Measurements from ENCODE around the gene ANKRD65.
"Not testable (repeated sequence)": the region's sequence is repeated elsewhere in the genome, so short reads cannot be mapped to it uniquely, and the experiment has no call there.

ANKRD65 gene

GRCh38 chr1:1397839-1398523 lies 23.1 kb downstream of the ANKRD65 start:
- DNase-seq (ENCODE audit: low spot score) (no peak), FAIRE-seq (no peak)

DNA sequence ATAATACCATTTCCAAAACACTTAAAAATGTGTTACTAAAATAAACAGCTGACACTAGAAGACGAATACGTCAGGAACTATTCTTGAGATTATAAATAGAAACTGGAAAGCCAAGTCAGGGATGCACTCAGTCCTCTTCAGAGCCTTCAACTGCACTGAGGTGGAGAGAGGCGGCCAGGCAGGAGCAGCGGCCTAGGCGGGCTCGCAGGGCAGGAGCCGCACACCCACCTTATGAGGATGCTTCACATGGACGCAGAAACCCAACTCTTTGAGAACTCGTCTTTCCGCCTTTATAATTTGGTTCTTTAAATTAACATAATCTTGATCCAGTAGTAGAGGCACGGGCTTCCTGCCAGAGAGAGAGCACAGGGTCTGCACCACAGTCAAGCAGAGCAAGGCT lies 25.9 kb downstream of the ANKRD65 start:
- FAIRE-seq (no peak), DNase-seq (ENCODE audit: low spot score) (no peak)

- DNase-seq (ENCODE audit: low spot score), result no peak
- no peak for FAIRE-seq
Measured at GRCh38 chr1:1394116-1394515, 27.0 kb downstream of the ANKRD65 start.

DNA sequence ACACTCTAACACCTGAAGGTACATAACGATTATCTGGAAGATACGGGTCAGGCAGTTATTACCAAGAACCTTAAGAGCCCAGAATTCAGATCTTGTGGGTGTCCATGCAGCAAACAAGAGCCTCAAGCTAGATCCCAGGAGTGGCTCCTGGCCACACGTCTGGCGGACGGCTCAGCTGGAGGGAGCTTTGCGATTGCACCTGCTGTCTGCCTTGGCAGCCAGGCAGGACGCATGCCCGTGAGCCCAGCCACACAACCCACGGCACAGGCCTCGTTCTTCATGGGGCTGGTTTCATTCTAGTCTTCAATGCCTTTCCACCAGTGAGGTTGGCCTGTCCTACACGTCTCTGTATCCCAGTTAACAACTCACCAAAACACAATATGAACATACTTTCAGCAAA lies 27.6 kb downstream of the ANKRD65 start:
- FAIRE-seq (no peak), DNase-seq (ENCODE audit: low spot score) (no peak)

GRCh38 chr1:1393014-1393413 lies 28.1 kb downstream of the ANKRD65 start:
- FAIRE-seq, result no peak
- DNase-seq (ENCODE audit: low spot score), result no peak

DNA sequence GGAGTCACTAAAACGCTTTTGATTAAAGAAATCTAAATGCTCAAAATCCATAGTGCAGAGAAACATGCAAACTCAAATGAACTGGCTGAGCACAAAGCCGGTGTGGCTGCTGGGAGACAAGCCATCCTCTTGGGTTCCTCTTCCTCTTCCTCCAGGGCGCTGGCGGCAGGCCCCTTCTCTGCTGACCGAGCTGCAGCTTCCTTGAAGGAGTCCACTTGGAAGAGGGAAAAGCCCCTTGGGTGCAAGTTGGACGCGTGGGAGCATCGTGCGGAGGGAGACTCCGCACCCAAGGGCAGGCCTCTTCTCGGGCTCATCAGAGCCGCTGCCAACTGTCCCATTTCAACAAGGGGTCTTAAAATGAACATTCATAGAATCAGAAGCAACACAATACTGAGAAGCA lies 29.9 kb downstream of the ANKRD65 start:
- FAIRE-seq, result no peak
- no peak for DNase-seq (ENCODE audit: low spot score)

- FAIRE-seq (no peak), DNase-seq (ENCODE audit: low spot score) (no peak)
Measured at GRCh38 chr1:1390675-1391074, 30.4 kb downstream of the ANKRD65 start.

- FAIRE-seq, result no peak
- DNase-seq (ENCODE audit: low spot score), result no peak
Measured at GRCh38 chr1:1388078-1388472, 33.0 kb downstream of the ANKRD65 start.

- FAIRE-seq, result no peak
- DNase-seq (ENCODE audit: low spot score), result no peak
Measured at GRCh38 chr1:1387098-1388077, 33.7 kb downstream of the ANKRD65 start.

DNA sequence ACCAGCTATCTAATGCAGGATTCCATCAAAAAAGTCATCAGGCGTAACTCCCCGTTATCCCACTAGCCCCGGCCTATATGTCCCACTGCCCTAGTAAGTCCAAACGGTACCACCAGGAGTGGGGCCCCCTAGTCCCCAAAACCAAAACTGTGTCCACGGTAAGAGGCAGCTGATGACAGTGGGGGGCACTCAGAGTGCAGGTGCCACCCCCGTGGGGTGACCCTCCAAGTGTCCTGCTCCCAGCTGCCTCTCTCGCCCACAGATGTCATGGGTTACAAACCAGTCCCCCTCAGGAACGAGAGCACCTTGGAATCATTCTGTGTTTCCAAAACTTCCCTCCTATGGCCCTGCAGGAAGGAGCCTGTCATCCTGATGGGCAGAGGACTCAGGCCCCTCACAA lies 35.1 kb downstream of the ANKRD65 start:
- DNase-seq (ENCODE audit: low spot score) (no peak), FAIRE-seq (no peak)

GRCh38 chr1:1385339-1385738 lies 35.7 kb downstream of the ANKRD65 start:
- not testable (repeated sequence) for FAIRE-seq; DNase-seq (ENCODE audit: low spot score)

GRCh38 chr1:1381294-1381693 lies 39.8 kb downstream of the ANKRD65 start:
- DNase-seq (ENCODE audit: low spot score), result no peak
- no peak for FAIRE-seq

- DNase-seq (ENCODE audit: low spot score), result no peak
- FAIRE-seq, result no peak
Measured at GRCh38 chr1:1380860-1381259, 40.2 kb downstream of the ANKRD65 start.

GRCh38 chr1:1377540-1378205 lies 43.4 kb downstream of the ANKRD65 start:
- DNase-seq (ENCODE audit: low spot score), result no peak

GRCh38 chr1:1376551-1377226 lies 44.4 kb downstream of the ANKRD65 start:
- DNase-seq (ENCODE audit: low spot score) (no peak), FAIRE-seq (no peak)

More at GRCh38 chr1:1377540-1378205, 43.4 kb downstream of the ANKRD65 start:
- FAIRE-seq, result no peak

GRCh38 chr1:1374929-1375662 lies 46.0 kb downstream of the ANKRD65 start, which contains the start of gene AURKAIP1:
TSS of gene AURKAIP1 (minus strand) at chr1:1375207. CDS start at chr1:1374756, 451 bp downstream.
- FAIRE-seq (peak; percentile 93), DNase-seq (ENCODE audit: low spot score) (peak; percentile 98)

DNA sequence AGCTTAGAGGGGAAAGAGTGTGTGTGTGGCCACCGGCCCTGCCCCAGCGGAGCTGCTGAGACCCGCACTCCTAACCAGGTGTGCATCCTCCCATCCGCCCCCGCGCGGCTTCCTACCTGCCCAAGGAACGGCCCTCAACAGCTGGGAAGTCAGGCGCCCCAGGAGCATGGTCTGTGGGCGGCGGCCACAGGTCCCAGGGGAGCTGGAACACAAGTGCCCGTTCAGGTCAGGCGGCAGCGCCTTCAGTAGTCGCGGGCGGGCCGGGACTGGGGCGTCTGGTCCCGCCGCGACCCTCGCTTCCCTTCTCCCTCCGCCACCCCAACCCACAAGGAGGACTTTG lies 46.5 kb downstream of the ANKRD65 start:
- FAIRE-seq, result no peak
- DNase-seq (ENCODE audit: low spot score), result no peak

GRCh38 chr1:1373815-1374588 lies 47.1 kb downstream of the ANKRD65 start:
- no peak for FAIRE-seq
- DNase-seq (ENCODE audit: low spot score), result no peak

- no peak for FAIRE-seq
Measured at GRCh38 chr1:1373051-1373814, 47.8 kb downstream of the ANKRD65 start.

More at GRCh38 chr1:1373051-1373814, 47.8 kb downstream of the ANKRD65 start:
- DNase-seq (ENCODE audit: low spot score), result no peak
